ENCODE measurements around the gene ALDH1L1.

ALDH1L1 gene

GRCh38 chr3:126056088-126056487, 124.3 kb downstream of the ALDH1L1 start:
- TF ChIP-seq FOXP2 (optimal IDR thresholded peaks at IDR 0.05; ENCODE audit: borderline replicate concordance, extremely low read depth, extremely low read length, insufficient read depth) (no peak), POLR2AphosphoS5 (IDR thresholded peaks at IDR 0.05; ENCODE audit: low read depth, low read length) (no peak), TAF1 (IDR thresholded peaks at IDR 0.05; ENCODE audit: borderline replicate concordance, insufficient read depth, low read length) (no peak), SIN3A (IDR thresholded peaks at IDR 0.05; ENCODE audit: borderline replicate concordance, insufficient read depth, low read length) (no peak)
- TF ChIP-seq, protein P1, sequence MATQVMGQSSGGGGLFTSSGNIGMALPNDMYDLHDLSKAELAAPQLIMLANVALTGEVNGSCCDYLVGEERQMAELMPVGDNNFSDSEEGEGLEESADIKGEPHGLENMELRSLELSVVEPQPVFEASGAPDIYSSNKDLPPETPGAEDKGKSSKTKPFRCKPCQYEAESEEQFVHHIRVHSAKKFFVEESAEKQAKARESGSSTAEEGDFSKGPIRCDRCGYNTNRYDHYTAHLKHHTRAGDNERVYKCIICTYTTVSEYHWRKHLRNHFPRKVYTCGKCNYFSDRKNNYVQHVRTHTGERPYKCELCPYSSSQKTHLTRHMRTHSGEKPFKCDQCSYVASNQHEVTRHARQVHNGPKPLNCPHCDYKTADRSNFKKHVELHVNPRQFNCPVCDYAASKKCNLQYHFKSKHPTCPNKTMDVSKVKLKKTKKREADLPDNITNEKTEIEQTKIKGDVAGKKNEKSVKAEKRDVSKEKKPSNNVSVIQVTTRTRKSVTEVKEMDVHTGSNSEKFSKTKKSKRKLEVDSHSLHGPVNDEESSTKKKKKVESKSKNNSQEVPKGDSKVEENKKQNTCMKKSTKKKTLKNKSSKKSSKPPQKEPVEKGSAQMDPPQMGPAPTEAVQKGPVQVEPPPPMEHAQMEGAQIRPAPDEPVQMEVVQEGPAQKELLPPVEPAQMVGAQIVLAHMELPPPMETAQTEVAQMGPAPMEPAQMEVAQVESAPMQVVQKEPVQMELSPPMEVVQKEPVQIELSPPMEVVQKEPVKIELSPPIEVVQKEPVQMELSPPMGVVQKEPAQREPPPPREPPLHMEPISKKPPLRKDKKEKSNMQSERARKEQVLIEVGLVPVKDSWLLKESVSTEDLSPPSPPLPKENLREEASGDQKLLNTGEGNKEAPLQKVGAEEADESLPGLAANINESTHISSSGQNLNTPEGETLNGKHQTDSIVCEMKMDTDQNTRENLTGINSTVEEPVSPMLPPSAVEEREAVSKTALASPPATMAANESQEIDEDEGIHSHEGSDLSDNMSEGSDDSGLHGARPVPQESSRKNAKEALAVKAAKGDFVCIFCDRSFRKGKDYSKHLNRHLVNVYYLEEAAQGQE (IDR thresholded peaks at IDR 0.05; ENCODE audit: insufficient read depth in 1 of 2, low read depth in 2 of 2, low read length in 2 of 2) = no peak

GRCh38 chr3:126054870-126055269, 125.5 kb downstream of the ALDH1L1 start:
- TF ChIP-seq, protein P1 (IDR thresholded peaks at IDR 0.05; ENCODE audit: insufficient read depth in 1 of 2, low read depth in 2 of 2, low read length in 2 of 2) = no peak
- no peak for TF ChIP-seq SIN3A (IDR thresholded peaks at IDR 0.05; ENCODE audit: borderline replicate concordance, insufficient read depth, low read length)
- TF ChIP-seq TAF1 (IDR thresholded peaks at IDR 0.05; ENCODE audit: borderline replicate concordance, insufficient read depth, low read length) = no peak
- no peak for TF ChIP-seq FOXP2 (optimal IDR thresholded peaks at IDR 0.05; ENCODE audit: borderline replicate concordance, extremely low read depth, extremely low read length, insufficient read depth)
- TF ChIP-seq POLR2AphosphoS5 (IDR thresholded peaks at IDR 0.05; ENCODE audit: low read depth, low read length) = no peak

DNA sequence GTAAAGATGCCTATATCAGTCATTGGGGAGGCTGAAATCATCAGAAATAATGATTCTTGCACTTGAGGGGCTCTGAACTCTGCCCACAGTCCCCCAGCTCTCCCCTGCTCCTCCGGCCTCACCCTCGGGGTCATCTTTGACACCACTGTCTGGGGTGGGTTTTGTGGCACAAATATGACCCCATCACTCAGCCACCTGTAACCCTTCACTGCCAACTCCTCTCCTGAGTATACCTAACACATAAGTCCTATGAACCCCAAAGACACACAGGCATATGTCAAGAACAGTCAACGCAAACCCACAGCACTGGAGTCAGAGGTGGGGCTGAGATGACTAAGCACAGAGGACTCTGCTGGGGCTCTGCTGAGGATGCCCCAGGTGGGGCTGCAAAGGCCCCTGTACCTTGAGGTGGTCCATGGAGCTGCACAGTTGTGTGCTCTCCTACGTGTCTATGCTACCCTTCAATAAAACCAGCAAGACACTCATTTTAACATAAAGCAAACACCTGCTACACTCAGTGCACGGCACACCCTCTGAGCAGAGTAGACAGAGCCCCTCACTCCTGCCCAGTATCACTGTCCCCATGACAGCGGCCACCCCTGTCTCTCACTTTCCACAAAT, 126.3 kb downstream of the ALDH1L1 start:
- TF ChIP-seq SIN3A (IDR thresholded peaks at IDR 0.05; ENCODE audit: borderline replicate concordance, insufficient read depth, low read length) (no peak), FOXP2 (optimal IDR thresholded peaks at IDR 0.05; ENCODE audit: borderline replicate concordance, extremely low read depth, extremely low read length, insufficient read depth) (no peak), POLR2AphosphoS5 (IDR thresholded peaks at IDR 0.05; ENCODE audit: low read depth, low read length) (no peak), TAF1 (IDR thresholded peaks at IDR 0.05; ENCODE audit: borderline replicate concordance, insufficient read depth, low read length) (no peak)
- TF ChIP-seq, protein P1 (IDR thresholded peaks at IDR 0.05; ENCODE audit: insufficient read depth in 1 of 2, low read depth in 2 of 2, low read length in 2 of 2) = no peak

Measured in PFSK-1 (cell line).